ENCODE measurements around the gene BPIFA3.

The BPIFA3 gene

GRCh38 chr20:33224399-33224798 is 7.2 kb downstream of the BPIFA3 start:
- no peak for DNase-seq (ENCODE audit: low read depth)

- no peak for DNase-seq (ENCODE audit: low read depth)
These were observed 12.7 kb downstream of the BPIFA3 start for GRCh38 chr20:33229843-33230242.

GRCh38 chr20:33231237-33231636 is 14.1 kb downstream of the BPIFA3 start:
- no peak for DNase-seq (ENCODE audit: low read depth)

GRCh38 chr20:33232486-33233072 is 15.4 kb downstream of the BPIFA3 start:
- no peak for DNase-seq (ENCODE audit: low read depth)

GRCh38 chr20:33233129-33233774 is 16.1 kb downstream of the BPIFA3 start:
- DNase-seq (ENCODE audit: low read depth) = no peak

GRCh38 chr20:33234050-33234449 is 16.9 kb downstream of the BPIFA3 start:
- no peak for DNase-seq (ENCODE audit: low read depth)

- DNase-seq (ENCODE audit: low read depth) = no peak
These were observed 18.5 kb downstream of the BPIFA3 start, which contains the start of gene BPIFA1 for GRCh38 chr20:33235696-33236095. Gene BPIFA1, plus strand, starts transcription at chr20:33235996. Its CDS starts 1,716 bp downstream, at chr20:33237712.

- DNase-seq (ENCODE audit: low read depth) = no peak
These were observed 19.2 kb downstream of the BPIFA3 start for GRCh38 chr20:33236351-33236750.

GRCh38 chr20:33237989-33238388 is 20.8 kb downstream of the BPIFA3 start:
- no peak for DNase-seq (ENCODE audit: low read depth)

- DNase-seq (ENCODE audit: low read depth) = no peak
These were observed 22.3 kb downstream of the BPIFA3 start for GRCh38 chr20:33239418-33239817.

- no peak for DNase-seq (ENCODE audit: low read depth)
These were observed 23.0 kb downstream of the BPIFA3 start for GRCh38 chr20:33239979-33240736.

GRCh38 chr20:33240923-33241322 is 23.8 kb downstream of the BPIFA3 start:
- DNase-seq (ENCODE audit: low read depth) = no peak

- no peak for DNase-seq (ENCODE audit: low read depth)
These were observed 25.4 kb downstream of the BPIFA3 start for GRCh38 chr20:33242319-33243100.

GRCh38 chr20:33246077-33246476 is 28.9 kb downstream of the BPIFA3 start:
- DNase-seq (ENCODE audit: low read depth) = no peak

GRCh38 chr20:33249456-33249855 is 32.3 kb downstream of the BPIFA3 start:
- DNase-seq (ENCODE audit: low read depth) = no peak

GRCh38 chr20:33250666-33251065 is 33.5 kb downstream of the BPIFA3 start:
- DNase-seq (ENCODE audit: low read depth) = no peak

GRCh38 chr20:33251496-33251895 is 34.3 kb downstream of the BPIFA3 start:
- no peak for DNase-seq (ENCODE audit: low read depth)

GRCh38 chr20:33252460-33252859 is 35.3 kb downstream of the BPIFA3 start:
- DNase-seq (ENCODE audit: low read depth) = no peak

GRCh38 chr20:33255005-33255404 is 37.9 kb downstream of the BPIFA3 start:
- no peak for DNase-seq (ENCODE audit: low read depth)

- no peak for DNase-seq (ENCODE audit: low read depth)
These were observed 40.1 kb downstream of the BPIFA3 start for GRCh38 chr20:33257237-33257636.

GRCh38 chr20:33259371-33259770 is 42.2 kb downstream of the BPIFA3 start:
- DNase-seq (ENCODE audit: low read depth) = no peak

- DNase-seq (ENCODE audit: low read depth) = no peak
These were observed 44.3 kb downstream of the BPIFA3 start for GRCh38 chr20:33261465-33261864.

Measured in amniotic epithelial cell (primary cell).